Liver (tissue), 1 donor: ENCODE measurements around the gene PIEZO2.

Experiments used
- TF ChIP-seq, protein P1 (sequence below): IDR thresholded peaks from 2 replicates; pipeline ENCODE4 v1.6.1; 2016; ENCODE audit warnings: antibody characterized with exemption
- TF ChIP-seq, protein P2 (sequence below): IDR thresholded peaks from 2 replicates; pipeline ENCODE4 v1.6.1; 2016; ENCODE audit warnings: antibody characterized with exemption, mild to moderate bottlenecking

DNA sequence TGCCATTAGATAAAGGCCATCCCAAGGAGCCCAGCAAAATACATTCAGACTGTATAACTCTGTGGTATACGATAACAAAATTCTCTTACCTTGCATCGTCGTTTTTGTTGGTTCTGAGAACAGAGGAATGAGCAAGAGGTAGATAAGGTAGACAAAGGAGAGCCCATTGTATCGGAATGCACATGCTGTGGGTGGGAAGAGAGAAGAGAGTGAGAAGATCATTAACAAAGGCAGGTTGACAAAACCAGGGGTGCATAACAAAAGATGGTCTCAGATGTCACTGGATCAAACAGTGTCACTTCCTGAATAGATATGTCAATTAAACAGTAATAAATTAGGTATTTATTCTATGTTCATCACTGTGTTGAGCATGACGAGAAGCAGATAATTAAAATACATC, 83.3 kb downstream of the PIEZO2 start:
- TF ChIP-seq, protein P1, sequence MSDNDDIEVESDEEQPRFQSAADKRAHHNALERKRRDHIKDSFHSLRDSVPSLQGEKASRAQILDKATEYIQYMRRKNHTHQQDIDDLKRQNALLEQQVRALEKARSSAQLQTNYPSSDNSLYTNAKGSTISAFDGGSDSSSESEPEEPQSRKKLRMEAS, result no peak
- TF ChIP-seq, protein P2, sequence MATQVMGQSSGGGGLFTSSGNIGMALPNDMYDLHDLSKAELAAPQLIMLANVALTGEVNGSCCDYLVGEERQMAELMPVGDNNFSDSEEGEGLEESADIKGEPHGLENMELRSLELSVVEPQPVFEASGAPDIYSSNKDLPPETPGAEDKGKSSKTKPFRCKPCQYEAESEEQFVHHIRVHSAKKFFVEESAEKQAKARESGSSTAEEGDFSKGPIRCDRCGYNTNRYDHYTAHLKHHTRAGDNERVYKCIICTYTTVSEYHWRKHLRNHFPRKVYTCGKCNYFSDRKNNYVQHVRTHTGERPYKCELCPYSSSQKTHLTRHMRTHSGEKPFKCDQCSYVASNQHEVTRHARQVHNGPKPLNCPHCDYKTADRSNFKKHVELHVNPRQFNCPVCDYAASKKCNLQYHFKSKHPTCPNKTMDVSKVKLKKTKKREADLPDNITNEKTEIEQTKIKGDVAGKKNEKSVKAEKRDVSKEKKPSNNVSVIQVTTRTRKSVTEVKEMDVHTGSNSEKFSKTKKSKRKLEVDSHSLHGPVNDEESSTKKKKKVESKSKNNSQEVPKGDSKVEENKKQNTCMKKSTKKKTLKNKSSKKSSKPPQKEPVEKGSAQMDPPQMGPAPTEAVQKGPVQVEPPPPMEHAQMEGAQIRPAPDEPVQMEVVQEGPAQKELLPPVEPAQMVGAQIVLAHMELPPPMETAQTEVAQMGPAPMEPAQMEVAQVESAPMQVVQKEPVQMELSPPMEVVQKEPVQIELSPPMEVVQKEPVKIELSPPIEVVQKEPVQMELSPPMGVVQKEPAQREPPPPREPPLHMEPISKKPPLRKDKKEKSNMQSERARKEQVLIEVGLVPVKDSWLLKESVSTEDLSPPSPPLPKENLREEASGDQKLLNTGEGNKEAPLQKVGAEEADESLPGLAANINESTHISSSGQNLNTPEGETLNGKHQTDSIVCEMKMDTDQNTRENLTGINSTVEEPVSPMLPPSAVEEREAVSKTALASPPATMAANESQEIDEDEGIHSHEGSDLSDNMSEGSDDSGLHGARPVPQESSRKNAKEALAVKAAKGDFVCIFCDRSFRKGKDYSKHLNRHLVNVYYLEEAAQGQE, result no peak
